ENCODE data around the gene MCC.

GRCh38 chr5:113259034-113259433 lies 229.2 kb downstream of the MCC start:
- TF ChIP-seq, protein P1, sequence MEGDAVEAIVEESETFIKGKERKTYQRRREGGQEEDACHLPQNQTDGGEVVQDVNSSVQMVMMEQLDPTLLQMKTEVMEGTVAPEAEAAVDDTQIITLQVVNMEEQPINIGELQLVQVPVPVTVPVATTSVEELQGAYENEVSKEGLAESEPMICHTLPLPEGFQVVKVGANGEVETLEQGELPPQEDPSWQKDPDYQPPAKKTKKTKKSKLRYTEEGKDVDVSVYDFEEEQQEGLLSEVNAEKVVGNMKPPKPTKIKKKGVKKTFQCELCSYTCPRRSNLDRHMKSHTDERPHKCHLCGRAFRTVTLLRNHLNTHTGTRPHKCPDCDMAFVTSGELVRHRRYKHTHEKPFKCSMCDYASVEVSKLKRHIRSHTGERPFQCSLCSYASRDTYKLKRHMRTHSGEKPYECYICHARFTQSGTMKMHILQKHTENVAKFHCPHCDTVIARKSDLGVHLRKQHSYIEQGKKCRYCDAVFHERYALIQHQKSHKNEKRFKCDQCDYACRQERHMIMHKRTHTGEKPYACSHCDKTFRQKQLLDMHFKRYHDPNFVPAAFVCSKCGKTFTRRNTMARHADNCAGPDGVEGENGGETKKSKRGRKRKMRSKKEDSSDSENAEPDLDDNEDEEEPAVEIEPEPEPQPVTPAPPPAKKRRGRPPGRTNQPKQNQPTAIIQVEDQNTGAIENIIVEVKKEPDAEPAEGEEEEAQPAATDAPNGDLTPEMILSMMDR (IDR thresholded peaks at IDR 0.05; ENCODE audit: low read length) = no peak
- no peak for TF ChIP-seq EZH2phosphoT487 (IDR thresholded peaks at IDR 0.05; ENCODE audit: low read length)

All from MM.1S (cell line).